PC-3 (cell line): Measurements from ENCODE around the gene ERAP2.

Source experiments
- EZH2 ChIP-seq: fragments of 300-600 bp; sonication (generic); IDR thresholded peaks from one replicate; pipeline ENCODE4 v1.6.1; 2017; ENCODE audit warnings: antibody characterized with exemption, mild to moderate bottlenecking, low read length; ENCODE audit not compliant: unreplicated experiment
- EZH2phosphoT487 ChIP-seq: fragments of 300-600 bp; sonication (generic); IDR thresholded peaks from 2 replicates; pipeline ENCODE4 v1.6.1; 2018; ENCODE audit warnings: mild to moderate bottlenecking, antibody characterized with exemption, low read length, borderline replicate concordance
- TF ChIP-seq, protein P1 (sequence below): fragments of 300-600 bp; sonication (generic); conservative IDR thresholded peaks from 2 replicates; pipeline ENCODE4 v1.5.1; 2017; ENCODE audit warnings: antibody characterized with exemption, low read depth, mild to moderate bottlenecking, low read length

DNA sequence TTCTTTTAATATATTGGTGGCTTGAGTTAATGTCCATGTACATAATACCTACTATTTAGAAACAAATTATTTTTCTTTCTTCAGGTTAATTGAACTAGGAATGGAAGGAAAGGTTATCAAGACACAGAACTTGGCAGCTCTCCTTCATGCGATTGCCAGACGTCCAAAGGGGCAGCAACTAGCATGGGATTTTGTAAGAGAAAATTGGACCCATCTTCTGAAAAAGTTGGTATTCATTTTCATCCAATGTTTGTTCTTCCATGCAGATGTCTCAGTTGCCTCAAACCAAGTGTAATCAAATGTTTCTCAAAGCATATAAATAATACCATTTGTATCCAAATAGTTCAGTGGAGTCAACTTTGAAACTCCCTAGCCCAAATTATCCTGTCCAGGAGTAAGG, 36.9 kb downstream of the ERAP2 start:
- TF ChIP-seq, protein P1, sequence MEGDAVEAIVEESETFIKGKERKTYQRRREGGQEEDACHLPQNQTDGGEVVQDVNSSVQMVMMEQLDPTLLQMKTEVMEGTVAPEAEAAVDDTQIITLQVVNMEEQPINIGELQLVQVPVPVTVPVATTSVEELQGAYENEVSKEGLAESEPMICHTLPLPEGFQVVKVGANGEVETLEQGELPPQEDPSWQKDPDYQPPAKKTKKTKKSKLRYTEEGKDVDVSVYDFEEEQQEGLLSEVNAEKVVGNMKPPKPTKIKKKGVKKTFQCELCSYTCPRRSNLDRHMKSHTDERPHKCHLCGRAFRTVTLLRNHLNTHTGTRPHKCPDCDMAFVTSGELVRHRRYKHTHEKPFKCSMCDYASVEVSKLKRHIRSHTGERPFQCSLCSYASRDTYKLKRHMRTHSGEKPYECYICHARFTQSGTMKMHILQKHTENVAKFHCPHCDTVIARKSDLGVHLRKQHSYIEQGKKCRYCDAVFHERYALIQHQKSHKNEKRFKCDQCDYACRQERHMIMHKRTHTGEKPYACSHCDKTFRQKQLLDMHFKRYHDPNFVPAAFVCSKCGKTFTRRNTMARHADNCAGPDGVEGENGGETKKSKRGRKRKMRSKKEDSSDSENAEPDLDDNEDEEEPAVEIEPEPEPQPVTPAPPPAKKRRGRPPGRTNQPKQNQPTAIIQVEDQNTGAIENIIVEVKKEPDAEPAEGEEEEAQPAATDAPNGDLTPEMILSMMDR, result no peak
- no peak for TF ChIP-seq EZH2
- no peak for TF ChIP-seq EZH2phosphoT487
